HFF-Myc (cell line): Measurements from ENCODE around the gene GBX2.

Experiments
- DNase-seq: peaks from one replicate; pipeline ENCODE4 v3.0.0-alpha.2; 2011; ENCODE audit warnings: low read depth; ENCODE audit errors: extremely low read depth
- H3K4me3 ChIP-seq: replicated peaks from 2 replicates; pipeline ENCODE4 v1.5.1; 2011; ENCODE audit warnings: low read depth, mild to moderate bottlenecking, control low read depth, low read length
- CTCF ChIP-seq: IDR thresholded peaks from 2 replicates; pipeline ENCODE4 v1.5.1; 2012; ENCODE audit warnings: mild to moderate bottlenecking, low read depth, low read length, control low read depth; ENCODE audit errors: missing control alignments

GBX2 gene

GRCh38 chr2:236173729-236174607, 5.8 kb upstream of the GBX2 start:
- no peak overlapping the region for H3K4me3 ChIP-seq
- no peak for DNase-seq

GRCh38 chr2:236173036-236173728, 5.0 kb upstream of the GBX2 start:
- no peak for DNase-seq
- H3K4me3 ChIP-seq = no peak overlapping the region
- TF ChIP-seq CTCF = no peak

More at GRCh38 chr2:236173729-236174607, 5.8 kb upstream of the GBX2 start:
- no peak for TF ChIP-seq CTCF

GRCh38 chr2:236172255-236173035, 4.3 kb upstream of the GBX2 start:
- no peak overlapping the region for H3K4me3 ChIP-seq
- no peak for TF ChIP-seq CTCF
- DNase-seq = no peak

- TF ChIP-seq CTCF = no peak
- no peak overlapping the region for H3K4me3 ChIP-seq
- DNase-seq = no peak
Measured at GRCh38 chr2:236171680-236172254, 3.6 kb upstream of the GBX2 start.

GRCh38 chr2:236171181-236171679, 3.0 kb upstream of the GBX2 start:
- DNase-seq = no peak
- TF ChIP-seq CTCF = no peak
- H3K4me3 ChIP-seq = no peak overlapping the region

- TF ChIP-seq CTCF = no peak
- no peak overlapping the region for H3K4me3 ChIP-seq
- DNase-seq = no peak
Measured at GRCh38 chr2:236170590-236171165, 2.5 kb upstream of the GBX2 start.
